Activated T-cell treated with anti-CD3 and anti-CD28 coated beads, Interleukin-2, amount 50 U/mL, for 72 hours (primary cell): ENCODE results near the gene DOCK11. TPM values are rescaled to one million over a fixed set of nuclear protein-coding genes. Genes with fewer than 3 reads are reported as not detected.
A peak's percentile ranks its signal among the peaks of the same experiment; 100 is the strongest.
"Not testable (repeated sequence)": the region's sequence is repeated elsewhere in the genome, so short reads cannot be mapped to it uniquely, and the experiment has no call there.

Experiments
- ATAC-seq, 2 donors: fragments of 150-1000 bp; cut with Tn5 transposase; replicated peaks in 1 of 2; 2 replicates each; pipeline ENCODE4 v1.10.0; 2021; ENCODE audit warnings: moderate library complexity in 2 of 2, mild to moderate bottlenecking in 1 of 2
- DNase-seq, 2 donors: peaks; one replicate each; pipeline ENCODE4 v3.0.0; 2021 to 2022; ENCODE audit warnings: mixed read lengths in 1 of 2
- H3K27ac Mint-ChIP-seq: one replicate; pipeline ENCODE4 v1.8.0; 2022; ENCODE audit warnings: mild to moderate bottlenecking, moderate library complexity, mixed read lengths
- H3K27me3 Mint-ChIP-seq: one replicate; pipeline ENCODE4 v1.8.0; 2022; ENCODE audit warnings: low read depth, mixed read lengths
- H3K36me3 Mint-ChIP-seq, 2 donors: one replicate each; pipeline ENCODE4 v1.8.0; 2022; ENCODE audit warnings: mixed read lengths in 2 of 2, mild to moderate bottlenecking in 1 of 2; ENCODE audit not compliant: insufficient read depth in 2 of 2
- H3K4me1 Mint-ChIP-seq: one replicate; pipeline ENCODE4 v1.8.0; 2022; ENCODE audit warnings: low read depth, mixed read lengths
- H3K4me3 Mint-ChIP-seq, 2 donors: one replicate each; pipeline ENCODE4 v1.8.0; 2022; ENCODE audit warnings: mild to moderate bottlenecking in 2 of 2, mixed read lengths in 2 of 2, moderate library complexity in 2 of 2
- H3K9me3 Mint-ChIP-seq, 2 donors: one replicate each; pipeline ENCODE4 v1.8.0; 2022; ENCODE audit warnings: mixed read lengths in 2 of 2
- total RNA-seq, 2 donors: library from RNA; stranded (reverse); gene quantifications; one replicate each; pipeline ENCODE4 v1.2.3, GENCODE V29; 2022

DOCK11 gene
- 10 to 100 TPM; 65.2 to 71.0 TPM for total RNA-seq

DNA sequence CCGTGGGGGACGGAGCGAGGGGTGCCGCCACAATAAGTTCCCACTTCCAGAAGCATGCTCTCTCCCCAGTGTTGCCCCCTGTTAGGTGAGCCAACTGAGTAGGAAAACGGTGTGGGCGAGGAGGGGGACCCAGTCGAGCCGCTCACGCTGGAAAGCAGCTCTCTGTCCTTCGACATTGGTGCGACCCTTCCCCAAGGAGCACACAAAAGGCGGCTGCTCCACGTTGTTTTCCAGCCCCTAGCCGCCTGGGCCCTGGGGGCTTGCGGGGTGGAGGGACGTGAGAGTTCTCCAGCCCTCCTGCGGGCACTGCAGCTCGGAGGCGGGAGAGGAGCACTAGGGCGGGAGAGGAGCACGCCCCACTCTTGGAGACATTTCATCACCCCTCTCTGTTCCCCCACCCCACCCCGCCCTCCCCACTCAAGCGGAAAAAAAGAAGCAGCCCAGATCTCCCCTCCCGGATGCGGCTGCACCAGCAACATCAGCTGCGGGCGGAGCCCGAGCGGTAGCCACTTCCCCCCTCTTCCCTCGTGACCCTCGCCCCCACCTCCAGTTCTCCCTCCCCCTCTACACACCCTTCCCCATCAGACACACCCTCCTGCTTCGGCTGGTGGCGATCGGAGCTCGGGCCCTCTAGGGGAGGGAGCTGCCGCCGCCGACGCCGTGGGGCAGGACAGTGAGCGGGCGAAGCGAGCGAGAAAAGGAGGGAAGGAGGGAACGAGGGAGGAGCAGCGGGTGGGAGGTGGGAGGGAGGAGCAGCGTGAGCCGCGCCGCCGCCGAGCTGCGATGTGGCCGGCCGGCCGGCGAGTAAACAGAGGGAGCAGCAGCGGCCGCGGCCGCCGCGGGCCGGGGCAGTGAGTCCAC, at the start of gene DOCK11:
Gene DOCK11 (plus strand): TSS at position 755 of the 861 bp plus-strand sequence. CDS start 157 bp downstream, outside the sequence.
- peak within 1 kb of the TSS; percentile 95 to 98 for H3K4me3 Mint-ChIP-seq
- peaks cover 2% of the 10 kb centered on the region in 2 donors for H3K36me3 Mint-ChIP-seq
- peak within 1 kb of the TSS; percentile 94 for H3K27ac Mint-ChIP-seq
- H3K27me3 Mint-ChIP-seq = peaks cover 7% of the 10 kb centered on the region
- no peaks in the 10 kb centered on the region for H3K9me3 Mint-ChIP-seq
- ATAC-seq (peak; percentile 82 to 84), DNase-seq (peak; percentile 82 to 87)
- peaks cover 21% of the 10 kb centered on the region for H3K4me1 Mint-ChIP-seq

DNA sequence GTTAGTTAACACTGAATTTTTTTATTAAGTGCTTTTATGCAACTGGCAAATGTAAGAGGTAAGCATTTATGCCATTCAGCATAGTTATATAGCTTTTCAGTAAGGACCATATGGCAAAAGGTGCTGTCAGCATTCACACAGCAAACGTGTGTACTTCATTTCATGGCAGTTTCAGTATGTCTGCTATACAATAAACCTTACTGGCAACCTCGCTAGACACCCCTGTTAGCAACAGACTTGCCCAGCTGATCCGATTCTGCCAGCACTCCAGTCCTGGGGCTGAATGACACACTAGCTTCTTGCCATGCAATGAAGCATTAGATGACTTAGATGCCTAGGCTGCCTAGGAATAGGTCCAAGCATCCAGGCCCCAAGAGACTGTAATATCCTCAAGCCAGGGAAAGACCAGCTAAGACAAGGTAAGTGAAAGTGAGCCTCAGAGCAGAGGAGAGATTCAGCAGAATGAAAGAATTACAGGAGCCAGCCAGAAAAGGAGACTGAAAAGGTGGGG, 47.3 kb upstream of the DOCK11 start:
- Mint-ChIP-seq H3K9me3 (no peaks in the 10 kb centered on the region), H3K4me3 (no peak overlapping the region), H3K4me1 (no peaks in the 10 kb centered on the region), H3K27me3 (no peaks in the 10 kb centered on the region), H3K27ac (no peak overlapping the region), H3K36me3 (no peaks in the 10 kb centered on the region)
- no peak for ATAC-seq
- DNase-seq = no peak

DNA sequence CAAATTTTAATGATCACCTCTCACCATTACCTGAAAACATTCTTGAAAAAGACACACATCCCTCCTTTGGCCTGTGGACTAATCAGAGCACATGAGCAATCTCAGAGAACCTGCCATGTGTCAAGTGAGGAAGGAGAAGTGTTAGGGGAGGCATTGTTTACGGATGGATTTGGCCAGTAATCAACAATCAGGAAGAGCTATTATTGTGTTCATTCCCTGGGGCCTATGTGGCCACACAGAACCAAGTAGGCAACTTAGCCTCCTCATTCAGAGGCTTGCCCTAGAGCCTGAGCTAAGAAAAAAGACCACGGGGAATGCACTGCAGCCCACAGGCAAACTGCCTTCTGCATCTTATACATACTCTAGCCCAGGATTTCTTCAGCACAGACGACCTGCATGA, 40.6 kb upstream of the DOCK11 start:
- Mint-ChIP-seq H3K27me3 (no peaks in the 10 kb centered on the region), H3K36me3 (no peaks in the 10 kb centered on the region), H3K9me3 (no peaks in the 10 kb centered on the region), H3K4me1 (no peaks in the 10 kb centered on the region), H3K27ac (no peak overlapping the region), H3K4me3 (no peak overlapping the region)
- no peak for ATAC-seq
- DNase-seq = no peak

DNA sequence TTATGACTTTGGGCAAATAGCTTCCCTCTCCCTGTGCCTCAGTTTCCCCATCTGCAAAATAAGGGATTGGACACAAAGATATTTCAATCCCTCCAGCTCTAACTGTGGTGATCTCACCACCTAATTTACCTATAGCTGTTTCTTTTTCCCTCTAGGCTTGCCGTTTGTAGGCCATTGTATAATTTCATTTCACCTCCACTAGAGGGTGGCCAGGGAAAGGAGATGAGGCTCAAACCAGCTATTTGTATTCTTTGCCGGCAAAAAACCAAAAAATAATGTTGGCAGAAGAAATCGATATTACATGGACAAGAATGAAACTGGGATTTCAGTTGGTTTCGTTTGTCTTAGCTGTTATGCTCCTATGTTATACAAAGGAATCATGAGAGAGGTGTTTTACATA, 36.1 kb upstream of the DOCK11 start:
- no peaks in the 10 kb centered on the region for H3K36me3 Mint-ChIP-seq
- no peak overlapping the region for H3K4me3 Mint-ChIP-seq
- ATAC-seq = peak; percentile 53 to 54

DNA sequence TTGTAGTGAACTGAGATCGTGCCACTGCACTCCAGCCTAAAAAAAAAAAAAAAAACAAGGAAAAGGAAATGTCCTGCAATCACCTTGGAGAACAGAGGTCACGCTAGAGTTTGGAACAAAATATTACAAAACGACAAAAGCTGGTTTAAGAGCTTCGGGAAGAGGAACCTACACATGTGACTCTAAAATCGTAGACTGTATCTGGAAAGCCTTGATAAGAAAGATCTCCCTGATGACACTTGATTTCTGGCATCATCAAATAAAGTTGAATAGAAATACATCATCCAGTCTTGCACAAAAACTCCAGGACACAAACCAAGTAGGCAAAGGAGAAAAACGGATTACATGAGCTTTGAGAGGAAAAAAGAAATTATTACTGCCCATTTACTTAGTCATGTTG, 31.1 kb upstream of the DOCK11 start:
- Mint-ChIP-seq H3K4me1 (no peaks in the 10 kb centered on the region), H3K4me3 (no peak overlapping the region), H3K27me3 (no peaks in the 10 kb centered on the region), H3K9me3 (no peaks in the 10 kb centered on the region), H3K27ac (no peak overlapping the region), H3K36me3 (no peaks in the 10 kb centered on the region)
- DNase-seq (no peak), ATAC-seq (no peak)

More for the DNA sequence above, 36.1 kb upstream of the DOCK11 start:
- H3K27ac Mint-ChIP-seq = no peak overlapping the region
- no peaks in the 10 kb centered on the region for H3K4me1 Mint-ChIP-seq
- peak; percentile 4 to 5 for DNase-seq
- H3K9me3 Mint-ChIP-seq = no peaks in the 10 kb centered on the region
- H3K27me3 Mint-ChIP-seq = no peaks in the 10 kb centered on the region

DNA sequence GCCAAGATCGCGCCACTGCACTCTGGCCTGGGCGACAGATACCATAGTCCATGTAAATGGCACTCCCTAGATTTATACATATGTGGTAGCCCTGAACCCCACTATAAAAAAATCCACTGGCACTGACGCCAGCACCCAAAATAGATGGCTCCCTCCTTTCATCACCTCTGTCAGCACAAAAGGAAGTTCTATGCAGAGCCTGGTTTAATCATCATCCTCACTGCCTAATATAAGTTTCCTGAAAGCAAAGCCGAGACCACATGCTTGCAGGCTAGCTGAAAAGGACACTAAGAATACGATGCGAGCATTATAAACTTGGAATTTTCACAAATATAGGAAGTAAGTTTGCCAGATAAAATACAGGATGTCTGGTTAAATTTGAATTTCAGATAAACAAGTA, 27.5 kb upstream of the DOCK11 start:
- DNase-seq (no peak), ATAC-seq (no peak)
- H3K4me3 Mint-ChIP-seq = no peak overlapping the region
- H3K4me1 Mint-ChIP-seq = no peaks in the 10 kb centered on the region
- H3K27ac Mint-ChIP-seq = no peak overlapping the region
- peaks cover 0 to 3% of the 10 kb centered on the region in 2 donors for H3K9me3 Mint-ChIP-seq
- peaks cover 0 to 2% of the 10 kb centered on the region in 2 donors for H3K36me3 Mint-ChIP-seq
- no peaks in the 10 kb centered on the region for H3K27me3 Mint-ChIP-seq

DNA sequence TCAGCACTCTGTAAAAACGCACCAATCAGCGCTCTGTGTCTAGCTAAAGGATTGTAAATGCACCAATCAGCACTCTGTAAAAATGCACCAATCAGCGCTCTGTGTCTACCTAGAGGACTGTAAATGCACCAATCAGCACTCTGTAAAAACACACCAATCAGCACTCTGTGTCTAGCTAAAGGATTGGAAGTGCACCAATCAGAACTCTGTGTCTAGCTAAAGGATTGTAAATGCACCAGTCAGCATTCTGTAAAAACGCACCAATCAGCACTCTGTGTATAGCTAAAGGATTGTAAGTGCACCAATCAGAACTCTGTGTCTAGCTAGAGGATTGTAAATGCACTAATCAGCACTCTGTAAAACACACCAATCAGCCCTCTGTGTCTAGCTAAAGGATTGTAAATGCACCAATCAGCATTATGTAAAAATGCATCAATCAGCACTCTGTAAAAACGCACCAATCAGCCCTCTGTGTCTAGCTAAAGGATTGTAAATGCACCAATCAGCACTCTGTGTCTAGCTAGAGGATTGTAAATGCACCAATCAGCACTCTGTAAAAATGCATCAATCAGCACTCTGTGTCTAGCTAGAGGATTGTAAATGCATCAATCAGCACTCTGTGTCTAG, 24.8 kb upstream of the DOCK11 start:
- not testable (repeated sequence) for ATAC-seq, H3K4me1 Mint-ChIP-seq, H3K27ac Mint-ChIP-seq, DNase-seq, H3K27me3 Mint-ChIP-seq, H3K9me3 Mint-ChIP-seq, H3K4me3 Mint-ChIP-seq, H3K36me3 Mint-ChIP-seq

DNA sequence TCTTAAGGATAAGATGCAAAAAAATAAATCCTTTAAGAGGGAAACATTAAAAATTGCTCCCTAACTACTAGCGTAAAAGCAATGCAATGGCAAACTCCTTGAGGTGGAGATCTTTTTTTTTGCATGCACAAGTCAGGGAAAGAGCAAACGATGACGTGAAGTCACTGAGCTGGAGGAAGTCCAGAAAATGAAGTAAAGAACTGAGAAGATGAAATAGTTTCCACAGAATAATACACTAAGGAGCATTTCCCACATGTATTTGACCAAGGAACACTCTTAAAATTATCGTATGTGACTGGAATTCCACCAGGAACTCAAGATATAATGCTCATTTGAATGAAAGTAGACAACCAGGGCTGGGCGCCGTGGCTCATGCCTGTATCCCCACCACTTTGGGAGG, 21.0 kb upstream of the DOCK11 start:
- Mint-ChIP-seq H3K9me3 (peaks cover 0 to 3% of the 10 kb centered on the region in 2 donors), H3K27ac (no peak overlapping the region), H3K27me3 (no peaks in the 10 kb centered on the region), H3K4me1 (no peaks in the 10 kb centered on the region), H3K36me3 (peaks cover 0 to 2% of the 10 kb centered on the region in 2 donors), H3K4me3 (no peak overlapping the region)
- no peak for ATAC-seq
- DNase-seq = no peak

DNA sequence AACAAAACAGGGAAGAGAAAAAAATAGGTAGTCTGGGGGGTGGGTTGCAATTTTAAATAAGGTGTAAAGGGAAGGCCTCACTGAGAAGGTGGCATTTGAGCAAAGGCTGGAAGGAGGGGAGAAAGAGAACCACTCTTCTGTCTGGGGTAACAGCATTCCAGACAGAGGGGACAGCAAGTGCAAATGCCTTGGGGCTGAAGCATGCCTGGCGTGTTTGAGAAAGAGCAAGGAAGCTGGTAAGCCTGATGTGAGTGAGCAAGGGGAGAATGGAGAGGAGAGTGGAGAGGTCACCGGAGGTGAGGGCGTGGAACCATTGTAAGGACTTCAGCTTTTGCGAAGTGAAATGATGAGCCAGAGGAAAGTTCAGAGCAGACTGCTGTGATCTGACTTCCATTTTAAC, 19.7 kb upstream of the DOCK11 start:
- Mint-ChIP-seq H3K27ac (no peak overlapping the region), H3K4me1 (no peaks in the 10 kb centered on the region), H3K4me3 (no peak overlapping the region), H3K27me3 (no peaks in the 10 kb centered on the region), H3K9me3 (peaks cover 0 to 3% of the 10 kb centered on the region in 2 donors), H3K36me3 (peaks cover 0 to 2% of the 10 kb centered on the region in 2 donors)
- ATAC-seq (no peak), DNase-seq (no peak)

DNA sequence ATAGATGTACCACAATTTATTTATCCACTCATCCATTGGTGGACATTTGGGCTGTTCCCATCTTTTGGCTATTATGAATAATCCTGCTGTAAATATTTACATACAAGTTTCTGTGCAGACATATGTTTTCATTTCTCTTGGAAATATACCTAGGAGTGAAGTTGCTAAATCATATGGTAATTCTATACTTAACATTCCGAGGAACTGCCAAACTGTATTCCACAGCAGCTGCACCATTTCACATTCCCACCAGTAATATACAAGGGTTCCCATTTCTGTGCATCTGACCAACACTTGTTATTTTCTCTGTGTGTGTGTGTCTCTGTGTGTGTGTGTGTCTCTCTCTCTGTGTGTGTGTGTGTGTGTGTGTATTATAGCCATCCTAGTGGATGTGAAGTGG, 15.4 kb upstream of the DOCK11 start:
- Mint-ChIP-seq H3K36me3 (no peaks in the 10 kb centered on the region), H3K27me3 (no peaks in the 10 kb centered on the region), H3K9me3 (no peaks in the 10 kb centered on the region), H3K4me1 (no peaks in the 10 kb centered on the region), H3K4me3 (no peak overlapping the region), H3K27ac (no peak overlapping the region)
- no peak for ATAC-seq
- DNase-seq = no peak

DNA sequence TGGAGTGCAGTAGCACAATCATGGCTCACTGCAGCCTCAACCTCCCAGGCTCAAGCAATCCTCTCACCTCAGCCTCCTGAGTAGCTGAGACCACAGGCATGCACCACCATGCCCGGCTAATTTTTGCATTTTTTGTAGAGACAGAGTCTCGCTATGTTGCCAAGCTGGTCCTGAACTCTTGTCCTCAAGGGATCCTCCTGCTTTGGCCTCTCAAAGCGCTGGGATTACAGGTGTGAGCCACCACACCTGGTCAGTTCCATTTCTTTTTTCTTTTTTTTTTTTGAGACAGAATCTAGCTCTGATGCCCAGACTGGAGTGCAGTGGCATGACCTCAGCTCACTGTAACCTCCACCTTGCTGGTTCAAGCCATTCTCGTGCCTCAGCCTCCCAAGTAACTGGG, 13.2 kb upstream of the DOCK11 start:
- not testable (repeated sequence) for H3K27ac Mint-ChIP-seq, H3K4me1 Mint-ChIP-seq, ATAC-seq, H3K27me3 Mint-ChIP-seq, H3K36me3 Mint-ChIP-seq, DNase-seq, H3K9me3 Mint-ChIP-seq, H3K4me3 Mint-ChIP-seq

DNA sequence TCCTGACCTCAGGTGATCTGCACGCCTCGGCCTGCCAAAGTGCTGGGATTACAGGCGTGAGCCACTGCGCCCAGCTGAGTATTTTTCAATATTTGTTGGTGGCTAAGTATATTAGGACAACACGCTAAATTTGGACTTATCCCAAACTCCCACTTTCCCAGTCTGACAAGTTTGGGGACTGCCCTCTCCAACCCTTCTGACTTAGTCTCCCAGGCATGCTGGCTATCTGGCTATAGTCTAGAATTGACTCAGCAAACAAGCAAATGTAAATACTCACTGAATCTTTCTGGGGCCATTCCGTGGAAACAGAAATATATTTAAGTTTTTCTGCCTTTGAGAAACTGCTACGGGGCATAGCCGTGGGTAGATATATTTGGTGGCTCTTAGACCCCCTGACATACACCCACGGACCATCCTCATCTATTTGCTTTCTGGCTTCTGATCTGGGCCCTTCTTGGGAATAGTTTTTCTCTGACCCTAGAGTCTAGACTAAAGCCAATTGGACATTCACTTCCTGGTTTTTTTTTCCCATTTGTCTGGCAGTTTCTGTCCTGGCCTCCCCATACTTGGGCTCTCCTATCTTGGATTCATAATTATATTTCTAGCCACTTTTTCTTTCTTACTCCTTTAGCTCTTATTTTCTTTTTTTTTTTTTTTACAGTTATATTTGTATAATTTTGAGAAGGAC, 11.3 kb upstream of the DOCK11 start:
- ATAC-seq (no peak), DNase-seq (no peak)
- Mint-ChIP-seq H3K27ac (no peak overlapping the region), H3K36me3 (no peaks in the 10 kb centered on the region), H3K4me3 (no peak overlapping the region), H3K9me3 (no peaks in the 10 kb centered on the region), H3K4me1 (no peaks in the 10 kb centered on the region), H3K27me3 (no peaks in the 10 kb centered on the region)

DNA sequence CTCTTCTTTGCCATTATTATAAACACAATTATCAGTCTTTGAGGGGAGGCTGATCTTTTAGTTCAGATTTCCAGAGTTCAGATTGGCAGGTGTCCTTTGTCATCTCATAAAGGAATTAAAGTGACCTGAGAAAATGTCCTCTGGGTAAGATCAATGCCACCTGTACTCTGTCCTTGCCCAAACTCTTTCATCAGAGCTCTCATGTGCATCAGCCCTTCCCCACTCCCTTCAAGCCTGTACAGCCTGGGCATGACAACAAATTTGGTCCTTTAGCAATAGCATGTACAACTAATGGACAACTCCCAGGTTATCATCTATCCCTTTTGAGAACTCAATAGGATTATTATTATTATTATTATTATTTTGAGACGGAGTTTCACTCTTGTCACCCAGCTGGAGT, 8.9 kb upstream of the DOCK11 start:
- not testable (repeated sequence) for H3K36me3 Mint-ChIP-seq, H3K27me3 Mint-ChIP-seq, H3K4me1 Mint-ChIP-seq, H3K27ac Mint-ChIP-seq, H3K9me3 Mint-ChIP-seq, ATAC-seq, DNase-seq, H3K4me3 Mint-ChIP-seq
